ENCODE data around the gene ALDH3A1.

Gene ALDH3A1

GRCh38 chr17:19747829-19748806, at the start of gene ALDH3A1:
ALDH3A1 (minus strand) TSS chr17:19748298; CDS start chr17:19745129, 3,169 bp downstream.
- H3K4me3 ChIP-seq (ENCODE audit: low read length), result no peak within 1 kb of the TSS
- DNase-seq (ENCODE audit: low read depth), result peak; percentile 69
- no peak for TF ChIP-seq CTCF (conservative IDR thresholded peaks at IDR 0.05; ENCODE audit: low read length)

GRCh38 chr17:19796457-19796856, 48.4 kb upstream of the ALDH3A1 start:
- DNase-seq (ENCODE audit: low read depth), result no peak
- no peak for TF ChIP-seq CTCF (conservative IDR thresholded peaks at IDR 0.05; ENCODE audit: low read length)
- no peak overlapping the region for H3K4me3 ChIP-seq (ENCODE audit: low read length)

GRCh38 chr17:19791918-19792550, 43.9 kb upstream of the ALDH3A1 start:
- H3K4me3 ChIP-seq (ENCODE audit: low read length), result no peak overlapping the region
- TF ChIP-seq CTCF (conservative IDR thresholded peaks at IDR 0.05; ENCODE audit: low read length), result no peak
- DNase-seq (ENCODE audit: low read depth), result no peak

GRCh38 chr17:19787733-19788357, 39.7 kb upstream of the ALDH3A1 start:
- no peak overlapping the region for H3K4me3 ChIP-seq (ENCODE audit: low read length)
- TF ChIP-seq CTCF (conservative IDR thresholded peaks at IDR 0.05; ENCODE audit: low read length), result no peak

GRCh38 chr17:19785854-19786253, 37.8 kb upstream of the ALDH3A1 start:
- no peak for TF ChIP-seq CTCF (conservative IDR thresholded peaks at IDR 0.05; ENCODE audit: low read length)
- DNase-seq (ENCODE audit: low read depth), result no peak
- no peak overlapping the region for H3K4me3 ChIP-seq (ENCODE audit: low read length)

More at GRCh38 chr17:19787733-19788357, 39.7 kb upstream of the ALDH3A1 start:
- peak; percentile 22 for DNase-seq (ENCODE audit: low read depth)

- H3K4me3 ChIP-seq (ENCODE audit: low read length), result no peak overlapping the region
- no peak for DNase-seq (ENCODE audit: low read depth)
- no peak for TF ChIP-seq CTCF (conservative IDR thresholded peaks at IDR 0.05; ENCODE audit: low read length)
Observed at GRCh38 chr17:19781488-19782458, 33.7 kb upstream of the ALDH3A1 start.

All from AG10803 (cell line).